ENCODE measurements around the gene BHLHE23. TPM values are rescaled to one million over a fixed set of nuclear protein-coding genes. Genes with fewer than 3 reads are reported as not detected.

BHLHE23 gene
- total and polyA plus RNA-seq, 11 donors = not detected

GRCh38 chr20:62967149-62967501 is 39.6 kb downstream of the BHLHE23 start:
- Histone ChIP-seq H3K27me3 (peaks cover 0 to 15% (median 0%) of the 10 kb centered on the region in 9 donors), H3K27ac (no peak overlapping the region), H3K36me3 (no peaks in the 10 kb centered on the region), H3K4me3 (no peak overlapping the region), H3K9me3 (no peaks in the 10 kb centered on the region), H3K4me1 (peaks cover 0 to 3% (median 0%) of the 10 kb centered on the region in 12 donors)
- TF ChIP-seq POLR2A (IDR thresholded peaks at IDR 0.05) (no peak), CTCF (IDR thresholded peaks at IDR 0.05) (no peak)
- no peak for ATAC-seq
- WGBS, 4 donors = 91 to 94% (median 92%) methylated on average over 5 to 6 of the region's 6 CpGs
- intact Hi-C loops (cut with DNase I) = no loop called here
- DNase-seq = no peak

- Histone ChIP-seq H3K9me3 (no peaks in the 10 kb centered on the region), H3K4me3 (no peak overlapping the region), H3K27me3 (peaks cover 0 to 15% (median 0%) of the 10 kb centered on the region in 9 donors), H3K36me3 (no peaks in the 10 kb centered on the region), H3K4me1 (peaks cover 0 to 3% (median 0%) of the 10 kb centered on the region in 12 donors), H3K27ac (no peak overlapping the region)
- TF ChIP-seq POLR2A (IDR thresholded peaks at IDR 0.05) (no peak), CTCF (IDR thresholded peaks at IDR 0.05) (no peak)
- ATAC-seq (no peak), DNase-seq (no peak)
- 93 to 96% (median 94%) methylated on average over 18 to 26 of the region's 27 CpGs for WGBS, 4 donors
- intact Hi-C loops (cut with DNase I) = no loop called here
Measured at GRCh38 chr20:62966212-62967148, 40.3 kb downstream of the BHLHE23 start.

- Histone ChIP-seq H3K27me3 (peaks cover 0 to 7% (median 0%) of the 10 kb centered on the region in 9 donors), H3K36me3 (peaks cover 0 to 3% (median 0%) of the 10 kb centered on the region in 9 donors), H3K4me1 (peaks cover 0 to 3% (median 0%) of the 10 kb centered on the region in 12 donors), H3K27ac (no peak overlapping the region), H3K9me3 (no peaks in the 10 kb centered on the region), H3K4me3 (no peak overlapping the region)
- 84 to 94% (median 86%) methylated on average over 5 to 19 of the region's 19 CpGs for WGBS, 4 donors
- TF ChIP-seq CTCF (IDR thresholded peaks at IDR 0.05) = no peak
- TF ChIP-seq POLR2A (IDR thresholded peaks at IDR 0.05) = no peak
- DNase-seq = peak in 1 of 5 donors; percentile 37
- intact Hi-C loops (cut with DNase I) = no loop called here
- ATAC-seq = no peak
Measured at GRCh38 chr20:62965363-62965771, 41.4 kb downstream of the BHLHE23 start.

GRCh38 chr20:62964700-62965099 is 42.1 kb downstream of the BHLHE23 start:
- ATAC-seq (no peak), DNase-seq (no peak)
- no peak overlapping the region for H3K27ac ChIP-seq
- no peak for TF ChIP-seq CTCF (IDR thresholded peaks at IDR 0.05)
- no peak for TF ChIP-seq POLR2A (IDR thresholded peaks at IDR 0.05)
- no peak overlapping the region for H3K4me3 ChIP-seq
- intact Hi-C loops (cut with DNase I) = no loop called here
- WGBS, 4 donors = 79 to 84% (median 82%) methylated on average over 20 of the region's 20 CpGs
- H3K4me1 ChIP-seq = peaks cover 0 to 3% (median 0%) of the 10 kb centered on the region in 12 donors
- H3K9me3 ChIP-seq = no peaks in the 10 kb centered on the region
- H3K36me3 ChIP-seq = peaks cover 0 to 6% (median 0%) of the 10 kb centered on the region in 9 donors
- peaks cover 0 to 7% (median 0%) of the 10 kb centered on the region in 9 donors for H3K27me3 ChIP-seq

Measured in heart left ventricle (tissue), 16 donors.